Stimulated activated CD4-positive, alpha-beta T cell treated with anti-CD3 and anti-CD28 coated beads, Interleukin-1b, Interleukin-23, amount 100 ng/mL, for 1 hour (primary cell): ENCODE data around the gene SETD2.
"Not testable (repeated sequence)": the region's sequence is repeated elsewhere in the genome, so short reads cannot be mapped to it uniquely, and the experiment has no call there.

Source experiments
- DNase-seq, 2 donors: peaks; one replicate each; pipeline ENCODE4 v3.0.0-alpha.2; 2020; ENCODE audit warnings: low read depth in 2 of 2

SETD2 gene

GRCh38 chr3:47164007-47164881 lies at the start of gene SETD2:
SETD2 (minus strand) TSS chr3:47164113; CDS start chr3:47163924, 189 bp downstream.
- DNase-seq: peak; percentile 59 to 64

GRCh38 chr3:47210863-47211405 lies 47.0 kb upstream of the SETD2 start:
- DNase-seq: no peak

DNA sequence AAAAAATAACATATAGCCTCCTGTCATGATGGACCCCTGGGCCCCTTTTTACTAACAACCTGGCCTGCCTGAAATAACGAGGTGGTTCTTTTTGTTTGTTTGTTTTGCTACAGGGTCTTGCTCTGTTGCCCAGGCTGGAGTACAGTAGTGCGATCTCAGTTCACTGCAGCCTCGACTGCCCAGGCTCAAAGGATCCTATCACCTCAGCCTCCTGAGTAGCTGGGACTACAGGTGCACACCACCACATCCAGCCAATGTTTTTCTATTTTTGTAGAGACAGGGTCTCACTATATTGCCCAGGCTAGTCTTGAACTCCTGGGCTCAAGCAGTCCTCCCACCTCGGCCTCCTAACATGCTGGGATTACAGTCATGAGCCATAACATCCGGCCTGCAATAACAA lies 42.1 kb upstream of the SETD2 start:
- DNase-seq: not testable (repeated sequence)

DNA sequence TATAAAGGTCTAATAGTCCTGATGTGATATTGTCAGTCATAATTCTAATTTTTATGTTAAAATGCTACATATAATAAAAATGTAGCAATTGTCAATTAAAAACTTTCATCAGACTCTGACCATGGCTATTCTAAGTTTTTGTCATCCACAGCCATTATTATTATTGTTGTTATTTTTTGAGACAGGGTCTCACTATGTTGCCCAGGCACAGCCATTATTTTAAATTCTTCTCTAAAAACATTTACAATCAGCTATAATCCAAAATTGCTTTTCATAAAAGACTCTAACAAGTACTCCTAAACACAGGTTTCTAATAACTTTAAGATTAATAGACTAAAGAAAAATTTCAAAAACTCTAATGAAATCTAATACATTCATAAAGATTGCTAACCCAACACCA lies 41.0 kb upstream of the SETD2 start:
- no peak for DNase-seq

DNA sequence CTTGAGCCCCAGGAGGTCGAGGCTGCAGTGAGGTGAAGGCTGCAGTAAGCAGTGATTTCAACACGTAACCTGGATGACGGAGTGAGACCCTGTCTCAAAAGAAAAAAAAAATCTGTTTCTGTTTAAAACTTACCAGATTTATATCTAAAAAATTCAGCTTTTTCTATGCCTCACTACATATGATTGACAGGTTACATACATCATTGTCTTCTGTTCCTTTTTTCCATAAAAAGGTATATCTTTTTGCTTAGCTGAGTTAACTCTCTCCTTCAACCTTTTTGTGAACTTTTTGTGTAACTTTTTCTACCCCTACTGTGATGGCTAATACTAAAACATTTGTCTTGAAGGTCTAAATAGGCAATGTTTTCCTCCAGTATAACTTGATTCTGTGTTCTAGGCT lies 38.6 kb upstream of the SETD2 start:
- no peak for DNase-seq

- DNase-seq: no peak
Measured at GRCh38 chr3:47197287-47197686, 33.4 kb upstream of the SETD2 start.

GRCh38 chr3:47194994-47195393 lies 31.1 kb upstream of the SETD2 start:
- no peak for DNase-seq

- no peak for DNase-seq
Measured at GRCh38 chr3:47193871-47194859, 30.3 kb upstream of the SETD2 start.

DNA sequence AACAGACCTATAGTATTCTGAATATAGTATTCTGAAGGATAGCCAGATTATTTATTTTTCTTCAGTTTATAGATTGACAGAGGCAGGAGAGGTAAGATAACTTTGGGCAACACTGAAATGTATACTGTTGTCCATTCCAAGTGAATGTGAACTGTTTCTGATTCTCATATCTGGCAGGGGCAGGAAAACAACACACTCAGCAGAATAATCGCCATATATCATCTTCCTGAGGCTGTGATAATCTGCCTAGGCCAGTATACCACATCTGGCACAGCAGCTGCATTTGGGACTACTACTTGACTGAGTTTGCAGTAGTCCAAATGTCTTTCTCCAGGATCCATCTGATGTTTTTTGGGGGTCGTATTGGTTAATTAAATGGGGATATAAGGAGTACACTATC lies 22.4 kb upstream of the SETD2 start:
- DNase-seq: no peak

- not testable (repeated sequence) for DNase-seq
Measured at GRCh38 chr3:47181685-47182084, 17.8 kb upstream of the SETD2 start.

- DNase-seq: not testable (repeated sequence)
Measured at GRCh38 chr3:47180011-47180410, 16.1 kb upstream of the SETD2 start.

GRCh38 chr3:47176582-47176981 lies 12.7 kb upstream of the SETD2 start:
- no peak for DNase-seq

- peak; percentile 9 to 29 for DNase-seq
Measured at GRCh38 chr3:47163169-47164006, 525 bp downstream of the SETD2 start.

GRCh38 chr3:47162697-47163168 lies 1.2 kb downstream of the SETD2 start:
- DNase-seq: no peak

DNA sequence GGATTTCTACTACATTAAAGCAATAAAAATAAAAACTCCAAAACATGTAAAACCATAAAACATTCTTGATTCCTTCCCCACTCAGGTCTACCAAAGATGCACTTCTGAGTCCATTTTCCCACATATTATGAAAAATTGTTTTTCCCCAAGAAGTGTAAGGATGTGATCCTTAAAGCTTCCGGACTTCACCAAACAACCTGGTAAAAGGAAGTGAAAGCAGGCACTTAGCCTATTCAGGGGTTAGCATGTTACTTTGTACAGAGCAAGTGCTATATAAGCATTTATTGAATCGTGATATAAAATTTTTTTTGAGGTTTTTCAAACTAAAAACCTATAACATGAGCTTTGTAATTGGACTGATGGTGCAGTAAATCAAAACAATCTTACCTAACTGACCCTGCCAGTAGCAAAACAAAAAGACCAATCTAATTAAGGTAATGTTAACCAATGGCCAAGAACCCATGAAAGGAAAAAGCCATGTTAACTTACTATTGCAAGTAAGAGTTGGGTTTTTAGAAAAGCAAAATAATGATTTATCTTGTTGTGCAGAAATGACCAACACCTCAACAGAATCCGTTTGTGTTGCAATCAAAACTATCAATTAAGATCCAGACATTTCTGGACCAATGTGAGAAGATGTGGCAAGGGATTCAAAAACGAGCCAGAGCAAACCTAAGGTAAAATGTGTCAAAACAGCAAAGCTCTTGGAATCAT lies 1.8 kb downstream of the SETD2 start:
- DNase-seq: no peak

GRCh38 chr3:47159820-47160219 lies 4.1 kb downstream of the SETD2 start:
- DNase-seq: no peak

DNA sequence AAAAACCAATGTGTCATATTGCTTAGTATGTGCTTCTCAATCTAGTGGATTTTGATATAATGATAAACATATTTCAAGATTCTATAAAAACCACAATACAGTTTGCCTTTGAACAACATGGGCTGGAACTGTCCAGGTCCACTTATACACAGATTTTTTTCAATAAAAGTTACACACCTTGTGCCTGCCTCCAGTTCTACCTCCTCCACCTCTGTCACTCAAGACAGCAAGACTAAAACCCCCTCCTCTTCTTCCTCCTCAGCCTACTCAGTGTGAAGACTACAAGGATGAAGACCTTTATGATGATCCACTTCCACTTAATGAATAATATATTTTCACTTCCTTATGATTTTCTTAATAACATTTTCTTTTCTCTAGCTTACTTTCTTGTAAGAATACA lies 5.7 kb downstream of the SETD2 start:
- DNase-seq: no peak

DNA sequence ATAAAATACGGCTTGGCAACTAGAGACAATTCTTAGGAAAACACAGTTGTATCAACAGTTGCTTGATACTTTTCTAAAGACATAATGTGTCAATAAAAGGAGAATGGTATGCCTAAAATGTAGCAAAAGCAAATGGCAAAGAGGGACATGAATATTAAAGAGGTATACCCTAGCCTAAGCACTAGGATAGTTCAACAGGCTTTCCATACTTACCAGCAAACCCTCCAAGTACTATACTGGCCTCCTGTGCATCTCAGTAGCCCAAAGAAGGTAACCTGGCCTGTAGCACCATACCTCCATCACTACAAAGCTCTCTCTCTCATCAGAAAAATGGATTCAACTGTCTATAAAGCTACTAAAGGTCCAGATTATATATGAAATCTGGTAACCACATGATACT lies 7.5 kb downstream of the SETD2 start:
- DNase-seq: no peak

- no peak for DNase-seq
Measured at GRCh38 chr3:47152578-47152977, 11.3 kb downstream of the SETD2 start.

GRCh38 chr3:47151836-47152235 lies 12.1 kb downstream of the SETD2 start:
- no peak for DNase-seq
